Natural killer cell (primary cell): Measurements from ENCODE around the gene HDX. TPM values are rescaled to one million over a fixed set of nuclear protein-coding genes. Genes with fewer than 3 reads are reported as not detected.

Experiments used
- ATAC-seq, 3 donors: fragments of 150-1000 bp in 2 of 3; fragments of 200-7000 bp in 1 of 3; cut with Tn5 transposase; 1 replicate in 1 of 3; 2 replicates in 2 of 3; pipeline ENCODE4 v1.10.0; 2021; ENCODE audit warnings: mild to moderate bottlenecking in 2 of 3, moderate library complexity in 2 of 3
- DNase-seq, 2 donors: peaks; one replicate each; pipeline versions ENCODE4 v3.0.0 to v3.0.0-alpha.2; 2013 to 2021; ENCODE audit warnings: mixed read lengths in 1 of 2
- H3K27ac ChIP-seq: one replicate; pipeline ENCODE4 v1.5.1; 2013; ENCODE audit warnings: mild to moderate bottlenecking, low read length
- H3K27me3 ChIP-seq: one replicate; pipeline ENCODE4 v1.6.1; 2013; ENCODE audit warnings: low read length; ENCODE audit not compliant: control insufficient read depth, insufficient read depth
- H3K36me3 ChIP-seq: one replicate; pipeline ENCODE4 v1.6.1; 2013; ENCODE audit warnings: low read length; ENCODE audit not compliant: control insufficient read depth, insufficient read depth
- H3K4me1 ChIP-seq: one replicate; pipeline ENCODE4 v1.6.1; 2013; ENCODE audit warnings: low read length; ENCODE audit not compliant: control insufficient read depth, insufficient read depth
- H3K4me3 ChIP-seq: one replicate; pipeline ENCODE4 v1.5.1; 2013; ENCODE audit warnings: low read length
- H3K9me3 ChIP-seq: one replicate; pipeline ENCODE4 v1.6.1; 2013; ENCODE audit warnings: low read length; ENCODE audit not compliant: control insufficient read depth, insufficient read depth
- H3K27ac Mint-ChIP-seq, 2 donors: one replicate each; pipeline ENCODE4 v1.8.0; 2022; ENCODE audit warnings: mild to moderate bottlenecking in 2 of 2, mixed read lengths in 2 of 2, moderate library complexity in 1 of 2
- H3K27me3 Mint-ChIP-seq, 2 donors: one replicate each; pipeline ENCODE4 v1.8.0; 2022; ENCODE audit warnings: low read depth in 2 of 2, mixed read lengths in 2 of 2
- H3K36me3 Mint-ChIP-seq: one replicate; pipeline ENCODE4 v1.8.0; 2022; ENCODE audit warnings: mixed read lengths
- H3K4me1 Mint-ChIP-seq, 2 donors: one replicate each; pipeline ENCODE4 v1.8.0; 2022; ENCODE audit warnings: mixed read lengths in 2 of 2
- H3K4me3 Mint-ChIP-seq: one replicate; pipeline ENCODE4 v1.8.0; 2022; ENCODE audit warnings: mild to moderate bottlenecking, moderate library complexity, mixed read lengths
- H3K9me3 Mint-ChIP-seq, 2 donors: one replicate each; pipeline ENCODE4 v1.8.0; 2022; ENCODE audit warnings: mixed read lengths in 2 of 2
- CTCF ChIP-seq: fragments of 200-600 bp; IDR thresholded peaks from one replicate; pipeline ENCODE4 v1.8.0; 2022; ENCODE audit warnings: antibody characterized with exemption
- WGBS: methylation state at CpG from one replicate; pipeline ENCODE4 v1.1.7; 2013; ENCODE audit warnings: missing lambda C conversion rate; ENCODE audit not compliant: insufficient coverage; 5-methylcytosine and 5-hydroxymethylcytosine counted together
- intact Hi-C: fragments of 100-400 bp; cut with micrococcal nuclease; formaldehyde crosslinking; loops from one replicate; pipeline ENCODE4 v1.14.2; 2022
- total RNA-seq, 4 donors: library from RNA; stranded (reverse); fragments of 120-200 nt in 1 of 4; gene quantifications; one replicate each; pipeline versions ENCODE4 v1.2.3 to v1.2.4, GENCODE V29; 2013 to 2022

Gene HDX
- total RNA-seq, 3 donors from 2014 or later (not counting 1 experiment from before 2014, with no cell fraction given): 2.2 to 4.5 (median 4.2) TPM

GRCh38 chrX:84336646-84337045 is 165.6 kb downstream of the HDX start:
- Mint-ChIP-seq H3K27ac (no peak overlapping the region), H3K4me1 (no peaks in the 10 kb centered on the region), H3K36me3 (no peaks in the 10 kb centered on the region), H3K9me3 (peaks cover 0 to 3% of the 10 kb centered on the region in 2 donors), H3K27me3 (no peaks in the 10 kb centered on the region), H3K4me3 (no peak overlapping the region)
- no peak overlapping the region for H3K27ac ChIP-seq
- H3K4me1 ChIP-seq: no peaks in the 10 kb centered on the region
- H3K27me3 ChIP-seq: no peaks in the 10 kb centered on the region
- H3K36me3 ChIP-seq: no peaks in the 10 kb centered on the region
- H3K4me3 ChIP-seq: no peak overlapping the region
- no peak for TF ChIP-seq CTCF
- ATAC-seq (no peak), DNase-seq (no peak)
- intact Hi-C loops: no loop called here
- no peaks in the 10 kb centered on the region for H3K9me3 ChIP-seq
- WGBS: 0% methylated on average over 1 of the region's 3 CpGs

GRCh38 chrX:84335121-84335520 is 167.1 kb downstream of the HDX start:
- Mint-ChIP-seq H3K27me3 (no peaks in the 10 kb centered on the region), H3K4me1 (no peaks in the 10 kb centered on the region), H3K36me3 (no peaks in the 10 kb centered on the region), H3K4me3 (no peak overlapping the region), H3K27ac (no peak overlapping the region), H3K9me3 (peaks cover 0 to 3% of the 10 kb centered on the region in 2 donors)
- no peaks in the 10 kb centered on the region for H3K9me3 ChIP-seq
- no peak overlapping the region for H3K27ac ChIP-seq
- no peaks in the 10 kb centered on the region for H3K36me3 ChIP-seq
- TF ChIP-seq CTCF: no peak
- no peaks in the 10 kb centered on the region for H3K27me3 ChIP-seq
- intact Hi-C loops: no loop called here
- H3K4me1 ChIP-seq: no peaks in the 10 kb centered on the region
- no peak for ATAC-seq
- WGBS: 94% methylated on average over 1 of the region's 1 CpG
- H3K4me3 ChIP-seq: no peak overlapping the region
- DNase-seq: no peak

GRCh38 chrX:84322083-84322827 is 180.0 kb downstream of the HDX start:
- Mint-ChIP-seq H3K9me3 (peaks cover 0 to 3% of the 10 kb centered on the region in 2 donors), H3K27ac (no peak overlapping the region), H3K27me3 (no peaks in the 10 kb centered on the region), H3K36me3 (no peaks in the 10 kb centered on the region), H3K4me1 (no peaks in the 10 kb centered on the region), H3K4me3 (no peak overlapping the region)
- Histone ChIP-seq H3K27ac (no peak overlapping the region), H3K36me3 (no peaks in the 10 kb centered on the region), H3K27me3 (no peaks in the 10 kb centered on the region), H3K4me1 (no peaks in the 10 kb centered on the region), H3K9me3 (no peaks in the 10 kb centered on the region), H3K4me3 (no peak overlapping the region)
- TF ChIP-seq CTCF: no peak
- DNase-seq: no peak
- ATAC-seq: no peak
- WGBS: no CpG with 5 or more reads among the region's 2 CpGs
- intact Hi-C loops: no loop called here

- Mint-ChIP-seq H3K4me1 (no peaks in the 10 kb centered on the region), H3K4me3 (no peak overlapping the region), H3K9me3 (peaks cover 0 to 7% of the 10 kb centered on the region in 2 donors), H3K36me3 (no peaks in the 10 kb centered on the region), H3K27me3 (no peaks in the 10 kb centered on the region), H3K27ac (no peak overlapping the region)
- H3K27ac ChIP-seq: no peak overlapping the region
- H3K36me3 ChIP-seq: no peaks in the 10 kb centered on the region
- DNase-seq (no peak), ATAC-seq (no peak)
- no peaks in the 10 kb centered on the region for H3K27me3 ChIP-seq
- no peak overlapping the region for H3K4me3 ChIP-seq
- no peaks in the 10 kb centered on the region for H3K4me1 ChIP-seq
- no peak for TF ChIP-seq CTCF
- intact Hi-C loops: no loop called here
- H3K9me3 ChIP-seq: no peaks in the 10 kb centered on the region
Measured at GRCh38 chrX:84320614-84321013, 181.6 kb downstream of the HDX start.
